Adrenal gland (tissue), 12 donors: ENCODE results near the gene TTLL5. TPM values are rescaled to one million over a fixed set of nuclear protein-coding genes. Genes with fewer than 3 reads are reported as not detected.
A peak's percentile ranks its signal among the peaks of the same experiment; 100 is the strongest.

Source experiments
- DNase-seq, 7 donors: peaks; one replicate each; pipeline ENCODE4 v3.0.0-alpha.2; 2019 to 2020
- H3K27ac ChIP-seq, 5 donors: fragments of 200-600 bp; sonication (generic) in 4 of 5; 1 replicate in 3 of 5; 2 replicates in 2 of 5; pipeline versions ENCODE4 v1.5.1 to v1.8.0; 2016 to 2020; ENCODE audit warnings: mild to moderate bottlenecking in 1 of 5
- H3K27me3 ChIP-seq: fragments of 200-600 bp; 2 replicates; pipeline ENCODE4 v1.8.0; 2021
- H3K36me3 ChIP-seq, 2 donors: fragments of 200-600 bp; replicated peaks in 1 of 2; 1 replicate in 1 of 2; 2 replicates in 1 of 2; pipeline versions ENCODE4 v1.5.1 to v1.8.0; 2018 to 2022
- H3K4me1 ChIP-seq, 2 donors: fragments of 200-600 bp; replicated peaks in 1 of 2; 1 replicate in 1 of 2; 2 replicates in 1 of 2; pipeline versions ENCODE4 v1.5.1 to v1.8.0; 2018 to 2021
- H3K4me3 ChIP-seq, 4 donors: fragments of 200-600 bp; sonication (generic) in 3 of 4; one replicate each; pipeline ENCODE4 v1.5.1; 2016 to 2018
- H3K9me3 ChIP-seq, 3 donors: fragments of 200-600 bp; sonication (generic) in 1 of 3; replicated peaks in 1 of 3; 1 replicate in 2 of 3; 2 replicates in 1 of 3; pipeline versions ENCODE4 v1.5.1 to v1.8.0; 2016 to 2021
- CTCF ChIP-seq, 6 experiments: fragments of 450-650 bp in 4 of 6; fragments of 200-600 bp in 2 of 6; sonication (generic) in 1 of 6; IDR thresholded peaks; 1 replicate in 5 of 6; 2 replicates in 1 of 6; pipeline versions ENCODE4 v1.5.1 to v1.8.0; 2016 to 2021; ENCODE audit warnings: antibody characterized with exemption in 6 of 6, mild to moderate bottlenecking in 2 of 6, moderate library complexity in 1 of 6
- POLR2A ChIP-seq, 2 donors: fragments of 450-650 bp; IDR thresholded peaks; one replicate each; pipeline ENCODE4 v1.6.1; 2017; ENCODE audit warnings: antibody characterized with exemption in 2 of 2, mild to moderate bottlenecking in 2 of 2, moderate library complexity in 1 of 2
- WGBS, 4 donors: extraction: QIAGEN DNeasy Blood & Tissue Kit in 2 of 4; methylation state at CpG; one replicate each; pipeline versions ENCODE4 v1.1.5 to v1.1.7; 2013 to 2017; 5-methylcytosine and 5-hydroxymethylcytosine counted together
- intact Hi-C, 2 donors: fragments of 100-400 bp; cut with DNase I; formaldehyde crosslinking; loops; one replicate each; pipeline versions ENCODE4 v1.14.1 to v1.15.0; 2022 to 2023
- polyA plus RNA-seq, 3 donors: library from polyadenylated mRNA; stranded (reverse); fragments of 200-250 nt in 2 of 3; fragments of 350-450 nt in 1 of 3; fragmentation: Illumina TruSeq in 1 of 3; extraction: RNeasy Lipid Tissue Mini Kit (QIAGEN cat#74804) in 1 of 3; gene quantifications; one replicate each; pipeline ENCODE4 v1.2.3, GENCODE V29; 2013 to 2014
- total RNA-seq, 9 donors: library from RNA; depleted of rRNA in 4 of 9; stranded (reverse); fragments of >200 nt in 4 of 9; fragments of 120-200 nt in 1 of 9; fragmentation: NEBNext Ultra II Directional in 1 of 9; extraction: Animal tissue kit (Norgen Biotek cat#: 25700) in 1 of 9; gene quantifications; one replicate each; pipeline versions ENCODE4 v1.1.0 to v1.2.4, GENCODE V29; 2013 to 2023
- donor health status: healthy with polysubstance abuse.
- donor health status: Bipolar disorder and iron deficiency.
- donor health status: DM: yes; HTN: yes; CAD: no.
- donor health status: DM: no; HTN: no; CAD: no.
- donor health status: DM: no; HTN: no; CAD: no.
- donor health status: DM: yes; HTN: yes; CAD: no.

Gene TTLL5
- total and polyA plus RNA-seq, 12 donors: 12.7 to 34.0 (median 24.1) TPM

GRCh38 chr14:75627406-75627805, 33.6 kb upstream of the TTLL5 start:
- intact Hi-C loops: no loop called here
- Histone ChIP-seq H3K27me3 (no peaks in the 10 kb centered on the region), H3K36me3 (no peaks in the 10 kb centered on the region), H3K4me1 (peaks cover 0 to 4% of the 10 kb centered on the region in 2 donors), H3K4me3 (no peak overlapping the region), H3K9me3 (no peaks in the 10 kb centered on the region), H3K27ac (peak overlapping the region in 3 of 5 donors; percentile 27 to 85 (median 52))
- no peak for DNase-seq
- 73 to 90% (median 83%) methylated on average over 4 of the region's 4 CpGs for WGBS, 4 donors
- TF ChIP-seq POLR2A (IDR thresholded peaks at IDR 0.05): no peak
- no peak for TF ChIP-seq CTCF (IDR thresholded peaks at IDR 0.05)

- Histone ChIP-seq H3K4me1 (peaks cover 0 to 4% of the 10 kb centered on the region in 2 donors), H3K9me3 (no peaks in the 10 kb centered on the region), H3K27ac (peak overlapping the region in 1 of 5 donors; percentile 85), H3K36me3 (no peaks in the 10 kb centered on the region), H3K27me3 (no peaks in the 10 kb centered on the region), H3K4me3 (no peak overlapping the region)
- 65 to 79% (median 75%) methylated on average over 3 of the region's 3 CpGs for WGBS, 4 donors
- intact Hi-C loops: no loop called here
- DNase-seq: no peak
- TF ChIP-seq POLR2A (IDR thresholded peaks at IDR 0.05) (no peak), CTCF (IDR thresholded peaks at IDR 0.05) (no peak)
These were observed 32.2 kb upstream of the TTLL5 start for GRCh38 chr14:75628816-75629215.

- DNase-seq: no peak
- Histone ChIP-seq H3K27ac (peak overlapping the region in 1 of 5 donors; percentile 68), H3K27me3 (no peaks in the 10 kb centered on the region), H3K36me3 (no peaks in the 10 kb centered on the region), H3K4me3 (no peak overlapping the region), H3K4me1 (peaks cover 0 to 3% of the 10 kb centered on the region in 2 donors), H3K9me3 (no peaks in the 10 kb centered on the region)
- intact Hi-C loops: loop anchor here in 1 of 2 donors (10.0 kb wide), 1 partner anchor 46 kb away; no protein-coding TSS in a partner anchor
- WGBS, 4 donors: 80 to 97% (median 88%) methylated on average over 3 to 6 of the region's 6 CpGs
- TF ChIP-seq CTCF (IDR thresholded peaks at IDR 0.05) (no peak), POLR2A (IDR thresholded peaks at IDR 0.05) (no peak)
These were observed 30.2 kb upstream of the TTLL5 start for GRCh38 chr14:75630695-75631452.

GRCh38 chr14:75631453-75631831, 29.6 kb upstream of the TTLL5 start:
- H3K4me1 ChIP-seq: peaks cover 1 to 6% of the 10 kb centered on the region in 2 donors
- intact Hi-C loops: loop anchor here in 1 of 2 donors (10.0 kb wide), 1 partner anchor 47 kb away; no protein-coding TSS in a partner anchor
- WGBS, 4 donors: 71 to 85% (median 76%) methylated on average over 5 of the region's 5 CpGs

More at GRCh38 chr14:75631453-75631831, 29.6 kb upstream of the TTLL5 start:
- TF ChIP-seq CTCF (IDR thresholded peaks at IDR 0.05): no peak
- no peak for TF ChIP-seq POLR2A (IDR thresholded peaks at IDR 0.05)
- no peak for DNase-seq
- Histone ChIP-seq H3K27me3 (no peaks in the 10 kb centered on the region), H3K36me3 (no peaks in the 10 kb centered on the region), H3K9me3 (no peaks in the 10 kb centered on the region), H3K27ac (peak overlapping the region in 2 of 5 donors; percentile 26 to 68), H3K4me3 (no peak overlapping the region)
